Right lobe of liver (tissue), 6 donors: ENCODE measurements around the gene RARB. TPM values are rescaled to one million over a fixed set of nuclear protein-coding genes. Genes with fewer than 3 reads are reported as not detected.

Experiments used
- ATAC-seq, 4 donors: fragments of 200-7000 bp; cut with Tn5 transposase; one replicate each; pipeline ENCODE4 v1.9.1; 2020; ENCODE audit warnings: mild to moderate bottlenecking in 4 of 4, moderate library complexity in 4 of 4
- DNase-seq, 3 donors: peaks; one replicate each; pipeline ENCODE4 v3.0.0-alpha.2; 2020
- H3K27ac ChIP-seq, 3 donors: fragments of 200-600 bp; one replicate each; pipeline ENCODE4 v1.8.0; 2022
- H3K27me3 ChIP-seq, 2 donors: fragments of 200-600 bp; one replicate each; pipeline ENCODE4 v1.8.0; 2022
- H3K36me3 ChIP-seq, 4 donors: fragments of 200-600 bp; sonication (generic) in 1 of 4; one replicate each; pipeline versions ENCODE4 v1.5.1 to v1.8.0; 2017 to 2022; ENCODE audit warnings: control low read depth in 1 of 4
- H3K4me1 ChIP-seq, 4 donors: fragments of 200-600 bp; sonication (generic) in 1 of 4; one replicate each; pipeline versions ENCODE4 v1.5.1 to v1.8.0; 2017 to 2022; ENCODE audit warnings: control low read depth in 1 of 4
- H3K4me3 ChIP-seq, 3 donors: fragments of 200-600 bp; one replicate each; pipeline ENCODE4 v1.8.0; 2022
- H3K9me3 ChIP-seq, 4 donors: fragments of 200-600 bp; sonication (generic) in 1 of 4; one replicate each; pipeline versions ENCODE4 v1.5.1 to v1.8.0; 2017 to 2022; ENCODE audit warnings: control low read depth in 1 of 4
- CTCF ChIP-seq, 4 donors: fragments of 200-600 bp in 3 of 4; fragments of 450-650 bp in 1 of 4; IDR thresholded peaks; one replicate each; pipeline versions ENCODE4 v1.5.1 to v1.8.0; 2016 to 2022; ENCODE audit warnings: antibody characterized with exemption in 4 of 4, mild to moderate bottlenecking in 2 of 4
- POLR2A ChIP-seq: fragments of 450-650 bp; IDR thresholded peaks from one replicate; pipeline ENCODE4 v1.6.1; 2017; ENCODE audit warnings: antibody characterized with exemption, mild to moderate bottlenecking
- WGBS: methylation state at CpG from one replicate; pipeline ENCODE4 v1.1.6; 2018; ENCODE audit warnings: low coverage, low lambda C conversion rate; ENCODE audit not compliant: insufficient coverage; ENCODE audit errors: missing lambda C conversion rate; 5-methylcytosine and 5-hydroxymethylcytosine counted together
- intact Hi-C, 2 donors: fragments of 100-400 bp; cut with DNase I; formaldehyde crosslinking; loops; one replicate each; pipeline versions ENCODE4 v1.11.2 to v1.14.1; 2022
- total RNA-seq, 6 experiments: library from RNA; depleted of rRNA in 2 of 6; stranded (reverse); fragments of >200 nt in 2 of 6; fragmentation: NEBNext Ultra II Directional in 3 of 6; extraction: Animal tissue kit (Norgen Biotek cat#: 25700) in 3 of 6; gene quantifications; one replicate each; pipeline versions ENCODE4 v1.1.0 to v1.2.4, GENCODE V29; 2016 to 2023
- donor health status: DM: no; HTN: yes; CAD: no.
- donor health status: DM: no; HTN: no; CAD: no.
- donor health status: DM: no; HTN: no; CAD: no.
- donor health status: DM: no; HTN: yes; CAD: no.
- donor health status: DM: no; HTN: yes; CAD: no.

RARB gene
- total RNA-seq, 6 experiments from 2014 or later: 1.2 to 2.8 (median 2.1) TPM

GRCh38 chr3:25587526-25587925 lies 159.5 kb downstream of the RARB start:
- no peak for TF ChIP-seq POLR2A
- no peak for TF ChIP-seq CTCF (IDR thresholded peaks at IDR 0.05)
- intact Hi-C loops: no loop called here
- DNase-seq (no peak), ATAC-seq (no peak)
- Histone ChIP-seq H3K9me3 (no peaks in the 10 kb centered on the region), H3K36me3 (no peaks in the 10 kb centered on the region), H3K4me3 (no peak overlapping the region), H3K4me1 (peaks cover 0 to 3% (median under 1%) of the 10 kb centered on the region in 4 donors), H3K27me3 (no peaks in the 10 kb centered on the region), H3K27ac (no peak overlapping the region)
- 85% methylated on average over 5 of the region's 5 CpGs for WGBS

GRCh38 chr3:25587975-25588374 lies 159.9 kb downstream of the RARB start:
- WGBS: 100% methylated on average over 1 of the region's 2 CpGs
- Histone ChIP-seq H3K27me3 (no peaks in the 10 kb centered on the region), H3K4me1 (peaks cover 0 to 7% (median 3%) of the 10 kb centered on the region in 4 donors), H3K9me3 (no peaks in the 10 kb centered on the region), H3K4me3 (no peak overlapping the region), H3K27ac (no peak overlapping the region), H3K36me3 (no peaks in the 10 kb centered on the region)
- intact Hi-C loops: no loop called here
- TF ChIP-seq POLR2A (no peak), CTCF (IDR thresholded peaks at IDR 0.05) (no peak)
- ATAC-seq (no peak), DNase-seq (no peak)

GRCh38 chr3:25588441-25589103 lies 160.5 kb downstream of the RARB start:
- DNase-seq (no peak), ATAC-seq (no peak)
- intact Hi-C loops: no loop called here
- H3K27me3 ChIP-seq: no peaks in the 10 kb centered on the region
- peaks cover 0 to 13% (median 5%) of the 10 kb centered on the region in 4 donors for H3K4me1 ChIP-seq
- H3K27ac ChIP-seq: no peak overlapping the region
- TF ChIP-seq CTCF (IDR thresholded peaks at IDR 0.05) (no peak), POLR2A (no peak)
- no peak overlapping the region for H3K4me3 ChIP-seq
- 77% methylated on average over 7 of the region's 8 CpGs for WGBS
- H3K36me3 ChIP-seq: no peaks in the 10 kb centered on the region
- H3K9me3 ChIP-seq: no peaks in the 10 kb centered on the region

GRCh38 chr3:25589104-25589782 lies 161.2 kb downstream of the RARB start:
- Histone ChIP-seq H3K4me3 (no peak overlapping the region), H3K27ac (no peak overlapping the region), H3K27me3 (no peaks in the 10 kb centered on the region), H3K36me3 (no peaks in the 10 kb centered on the region), H3K4me1 (peaks cover 0 to 18% (median 7%) of the 10 kb centered on the region in 4 donors), H3K9me3 (no peaks in the 10 kb centered on the region)
- WGBS: 100% methylated on average over 2 of the region's 4 CpGs
- intact Hi-C loops: no loop called here
- DNase-seq (no peak), ATAC-seq (no peak)
- no peak for TF ChIP-seq CTCF (IDR thresholded peaks at IDR 0.05)
